GM18498 (cell line): ENCODE measurements around the gene MYOF.
"Not testable (repeated sequence)": the region's sequence is repeated elsewhere in the genome, so short reads cannot be mapped to it uniquely, and the experiment has no call there.

Experiments used
- ATAC-seq: cut with Tn5 transposase; IDR thresholded peaks from one replicate; pipeline ENCODE4 v1.9.1; 2021; ENCODE audit warnings: mild to moderate bottlenecking, moderate library complexity; ENCODE audit not compliant: unreplicated experiment

MYOF gene

GRCh38 chr10:93431361-93431760, 50.8 kb downstream of the MYOF start:
- ATAC-seq, result no peak

GRCh38 chr10:93425861-93426260, 56.3 kb downstream of the MYOF start:
- no peak for ATAC-seq

DNA sequence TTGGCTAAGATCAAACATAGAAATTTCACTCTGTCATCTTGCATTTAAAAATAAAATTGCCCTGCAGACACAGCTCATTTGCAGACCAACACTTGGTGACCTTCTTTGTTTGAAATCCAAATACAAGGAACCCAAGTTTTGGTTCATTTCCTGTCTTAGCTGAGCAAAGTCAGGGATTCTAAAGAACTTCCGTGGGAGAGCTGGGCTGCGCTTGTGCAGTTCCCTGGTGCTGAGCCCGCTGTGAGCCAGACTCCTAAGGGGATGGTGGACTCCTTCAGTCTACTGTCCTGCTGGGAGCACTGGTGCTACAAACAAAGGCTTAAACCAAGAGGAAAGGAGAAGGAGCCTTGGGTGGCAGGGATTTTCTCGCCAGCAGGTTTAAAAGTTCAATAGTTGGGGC, 60.0 kb downstream of the MYOF start:
- no peak for ATAC-seq

- no peak for ATAC-seq
Measured at GRCh38 chr10:93420944-93421825, 60.9 kb downstream of the MYOF start.

GRCh38 chr10:93420091-93420490, 62.0 kb downstream of the MYOF start:
- ATAC-seq, result no peak

- not testable (repeated sequence) for ATAC-seq
Measured at GRCh38 chr10:93419016-93419415, 63.1 kb downstream of the MYOF start.

GRCh38 chr10:93417921-93418320, 64.2 kb downstream of the MYOF start:
- no peak for ATAC-seq

DNA sequence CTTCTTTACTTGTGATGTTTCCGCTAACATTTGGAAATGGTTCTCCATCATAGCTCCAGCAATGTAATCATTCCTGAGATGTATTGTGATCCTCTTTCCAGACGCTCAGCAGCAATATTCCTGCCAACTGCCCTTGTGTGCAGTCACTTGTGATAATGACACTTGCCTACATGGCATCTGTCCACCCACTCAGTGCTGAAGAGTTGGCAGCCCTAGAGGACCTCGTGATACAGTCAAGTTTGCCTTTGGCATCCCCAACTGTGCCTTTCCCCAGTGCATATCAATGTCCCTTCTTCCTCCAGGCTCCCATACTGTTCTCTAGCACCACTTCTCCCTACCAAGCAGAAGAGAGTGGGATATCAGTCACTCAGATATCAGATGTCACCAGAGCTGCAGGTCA, 64.9 kb downstream of the MYOF start:
- no peak for ATAC-seq

DNA sequence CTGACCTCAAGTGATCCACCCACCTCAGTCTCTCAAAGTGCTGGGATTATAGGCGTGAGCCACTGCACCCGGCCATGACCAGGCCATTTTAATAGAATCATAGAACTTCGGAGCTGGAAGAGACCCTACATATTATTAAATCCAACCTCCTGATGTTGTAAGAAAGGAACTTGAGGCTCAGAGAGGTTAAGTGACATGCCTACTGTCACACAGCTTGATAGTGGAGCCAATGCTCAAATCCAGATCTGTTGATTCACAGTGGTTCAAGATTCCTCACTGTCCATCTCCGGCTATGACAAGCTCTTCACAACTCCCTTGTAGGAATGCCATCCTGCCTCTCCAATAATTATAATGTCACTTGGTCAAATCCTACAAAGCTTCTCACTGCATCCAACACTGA, 65.3 kb downstream of the MYOF start:
- no peak for ATAC-seq

GRCh38 chr10:93415693-93416092, 66.4 kb downstream of the MYOF start:
- ATAC-seq, result no peak

DNA sequence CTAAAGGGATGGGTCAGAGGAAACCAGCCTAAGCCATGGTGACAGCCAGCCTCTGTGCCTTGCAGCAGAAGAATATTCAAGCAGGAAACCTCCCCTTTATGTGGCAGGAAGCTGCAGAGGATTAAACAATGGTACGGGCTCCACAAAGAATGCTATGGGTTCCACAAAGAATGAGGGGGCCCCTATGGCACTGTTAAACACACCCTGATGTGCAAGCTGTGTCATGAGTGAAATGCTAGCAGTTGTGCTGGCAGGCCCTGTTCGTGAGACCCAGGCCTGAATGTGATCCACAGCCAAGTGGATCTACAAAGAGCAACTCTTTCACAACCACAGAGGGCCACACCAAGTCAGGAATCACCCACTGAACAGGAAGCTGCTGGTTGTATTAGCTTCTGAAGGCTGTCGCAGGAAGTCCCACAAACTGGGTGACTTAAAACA, 68.9 kb downstream of the MYOF start:
- no peak for ATAC-seq

- ATAC-seq, result no peak
Measured at GRCh38 chr10:93412801-93413200, 69.3 kb downstream of the MYOF start.

- no peak for ATAC-seq
Measured at GRCh38 chr10:93410697-93411348, 71.3 kb downstream of the MYOF start.

DNA sequence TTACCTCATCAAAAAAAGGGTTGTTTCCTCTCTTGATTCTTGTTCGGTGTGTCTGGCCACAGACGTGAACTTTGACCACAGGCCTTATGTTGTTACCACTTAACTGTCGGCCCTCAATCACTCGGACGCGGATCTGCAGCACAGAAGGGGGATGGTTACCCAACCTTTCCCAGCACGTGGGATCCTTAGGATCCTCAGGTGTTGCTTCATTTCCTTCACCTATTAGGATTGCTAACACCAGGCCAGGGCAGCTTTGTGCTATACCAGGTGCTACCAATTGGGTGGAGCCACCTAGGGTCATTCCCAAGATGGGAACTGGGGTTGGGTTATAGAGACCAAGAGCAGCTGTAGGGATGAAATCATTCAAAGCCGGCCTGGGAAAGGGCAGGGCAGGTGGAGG, 73.4 kb downstream of the MYOF start:
- no peak for ATAC-seq

DNA sequence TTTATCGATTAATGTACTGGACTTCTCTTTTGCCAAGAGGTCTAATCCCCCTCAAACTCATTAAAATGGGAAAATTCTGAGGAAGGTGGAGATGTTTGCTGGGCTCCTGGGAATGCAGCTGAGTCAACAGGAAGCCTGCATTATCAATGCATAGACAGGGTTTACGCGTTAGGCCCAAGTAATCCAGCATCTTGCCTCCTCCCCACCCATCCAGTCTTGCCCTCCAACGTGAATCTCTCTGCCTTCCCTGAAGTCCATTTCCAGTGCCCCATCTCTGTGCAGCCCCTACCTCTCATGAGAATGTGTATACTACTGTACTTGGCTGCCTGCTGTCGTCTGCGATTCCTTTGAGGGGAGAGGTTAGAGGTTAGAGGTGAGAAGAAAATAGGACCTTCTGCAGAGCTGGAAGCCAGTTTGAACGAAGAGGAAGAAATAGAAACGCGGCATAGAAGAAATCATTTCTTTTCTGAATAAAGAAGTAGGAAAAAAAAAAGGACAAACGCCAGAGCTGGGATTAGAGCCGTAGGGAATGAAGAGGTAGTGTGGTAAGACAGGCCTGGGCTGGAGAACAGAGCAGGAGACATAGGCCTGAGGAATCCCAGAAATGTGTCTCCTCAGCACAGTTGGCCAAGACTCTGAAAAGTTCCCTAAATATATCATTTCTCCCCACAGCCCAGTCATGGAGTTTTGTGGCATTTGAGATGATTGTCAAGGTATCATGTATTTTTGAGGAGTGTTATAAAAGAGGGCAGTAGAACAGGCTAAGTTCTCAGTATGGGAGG, 75.6 kb downstream of the MYOF start:
- no peak for ATAC-seq

DNA sequence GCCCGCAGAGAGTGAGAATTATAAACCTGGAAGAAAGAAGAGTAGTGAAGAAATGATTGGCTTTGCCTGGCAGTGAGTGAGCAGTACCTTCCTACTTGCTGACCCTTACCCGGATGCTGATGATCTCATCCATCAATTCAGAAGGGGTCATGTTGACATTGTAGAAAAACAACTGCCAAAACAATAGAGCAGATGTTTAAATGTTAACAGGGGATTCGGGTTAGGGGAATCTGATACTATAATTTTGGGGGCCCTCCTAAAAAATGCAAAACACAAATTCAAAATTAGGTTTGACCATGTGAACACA, 78.1 kb downstream of the MYOF start:
- no peak for ATAC-seq

DNA sequence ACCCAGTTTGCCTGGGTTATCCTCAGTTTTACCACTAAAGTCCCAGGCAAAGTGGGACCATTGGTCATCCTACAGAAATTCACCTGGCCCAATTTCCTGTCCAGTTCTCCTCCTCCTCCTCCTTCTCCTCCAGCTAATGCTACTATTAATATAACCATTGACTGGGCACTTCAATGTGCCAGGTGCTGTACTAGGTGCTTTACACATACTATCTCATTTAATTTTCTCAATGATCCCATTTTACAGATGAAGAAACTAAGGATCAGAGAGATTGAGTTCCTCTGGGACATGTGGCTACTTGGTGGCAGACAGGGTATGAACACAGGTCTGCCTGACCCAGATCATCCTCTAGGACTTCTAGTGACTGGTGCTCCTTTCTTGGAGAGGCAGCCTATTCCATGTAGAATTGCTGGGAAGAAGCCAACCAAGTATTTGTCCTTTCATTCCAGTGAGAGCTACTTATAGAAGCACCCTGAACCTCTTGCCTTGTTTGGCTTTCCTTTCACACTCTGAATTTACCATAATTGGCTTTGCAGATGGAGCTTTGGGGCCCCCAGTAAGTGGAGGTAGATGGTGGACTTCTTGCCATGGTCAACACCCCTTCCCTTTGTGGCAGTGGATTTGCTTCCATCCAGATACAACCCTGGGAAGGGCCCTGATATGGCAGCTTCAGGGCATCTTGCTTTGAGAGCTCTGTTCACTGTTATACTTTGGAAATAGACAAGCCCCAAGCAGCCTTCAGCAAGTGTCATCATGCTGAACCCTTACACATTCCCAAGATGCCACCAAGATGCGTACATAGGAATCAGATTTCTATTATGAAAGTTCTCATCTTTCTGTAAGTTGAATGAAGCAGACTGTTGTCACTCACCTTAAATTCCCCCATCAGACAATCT, 78.7 kb downstream of the MYOF start:
- ATAC-seq, result no peak

GRCh38 chr10:93402192-93402591, 79.9 kb downstream of the MYOF start:
- ATAC-seq, result no peak

DNA sequence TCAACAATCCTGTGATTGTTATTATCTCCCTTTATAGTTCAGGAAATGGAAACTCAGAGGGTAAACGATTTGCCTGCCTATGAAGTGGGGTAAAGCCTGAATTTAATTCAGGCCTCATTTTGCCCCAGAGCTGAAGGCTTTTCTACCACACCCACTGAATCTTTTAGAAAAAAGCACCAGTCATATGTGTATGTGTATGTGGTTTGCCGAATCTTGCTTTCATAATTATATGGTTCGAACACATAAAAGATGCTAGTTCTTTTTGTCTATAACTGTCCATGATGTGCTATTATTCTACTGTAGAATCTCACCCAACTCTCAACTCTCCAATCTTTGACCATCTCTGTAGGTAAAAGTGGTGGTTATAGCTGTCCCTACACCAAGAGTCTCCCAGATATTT, 83.6 kb downstream of the MYOF start:
- ATAC-seq, result no peak

DNA sequence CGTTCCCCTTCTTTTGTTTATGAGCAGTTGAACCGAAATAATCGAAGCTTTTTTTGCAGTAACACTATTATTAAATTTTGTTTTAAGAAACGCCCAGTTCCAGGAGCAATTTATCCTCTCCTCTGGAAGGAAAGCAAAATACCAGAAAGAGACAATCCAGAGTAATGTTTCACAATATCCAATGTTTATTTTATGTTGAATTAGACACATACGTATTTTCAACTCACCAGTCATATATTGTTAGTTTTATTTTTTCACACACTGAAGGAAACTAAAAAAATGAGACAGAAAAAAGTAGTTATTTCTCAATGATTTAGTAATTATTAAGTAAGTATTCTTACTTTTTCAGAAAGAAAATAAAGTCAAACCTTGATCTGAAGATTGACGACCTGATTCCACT, 85.1 kb downstream of the MYOF start:
- no peak for ATAC-seq

DNA sequence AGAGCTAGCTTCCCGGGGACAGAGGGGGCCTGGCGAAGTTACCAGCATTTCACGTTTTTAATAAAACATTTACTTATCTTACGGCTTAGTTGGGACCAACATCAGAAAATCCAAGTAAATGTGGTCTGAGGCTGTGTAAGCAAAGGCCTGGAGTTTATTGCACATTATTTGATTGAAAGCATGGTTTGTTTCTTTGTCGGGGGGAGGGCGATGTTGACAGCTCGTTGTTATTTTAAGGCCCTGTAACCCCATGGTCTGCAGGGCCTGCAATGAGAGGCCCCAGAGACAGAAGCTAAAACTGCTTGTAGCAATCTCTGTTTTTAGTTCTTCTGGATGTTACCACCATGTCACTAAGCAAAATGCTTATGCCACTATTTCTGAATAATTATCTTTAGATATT, 88.9 kb downstream of the MYOF start:
- no peak for ATAC-seq
